IMR-90 (cell line): ENCODE measurements around the gene MCMBP.

Experiments
- BHLHE40 ChIP-seq: fragments of 150-350 bp; IDR thresholded peaks from 2 replicates; pipeline ENCODE4 v1.6.1; 2016; ENCODE audit warnings: mild to moderate bottlenecking, low read depth, low read length
- CEBPB ChIP-seq: IDR thresholded peaks from 2 replicates; pipeline ENCODE4 v1.6.1; 2012; ENCODE audit warnings: low read depth, low read length, improper control_type of control experiment
- CHD1 ChIP-seq: IDR thresholded peaks from 2 replicates; pipeline ENCODE4 v1.6.1; 2012; ENCODE audit warnings: low read depth, low read length, improper control_type of control experiment
- CTCF ChIP-seq: conservative IDR thresholded peaks from 2 replicates; pipeline ENCODE4 v1.5.1; 2012; ENCODE audit warnings: mild to moderate bottlenecking, low read depth, low read length, improper control_type of control experiment
- ELK1 ChIP-seq: fragments of 150-350 bp; IDR thresholded peaks from 2 replicates; pipeline ENCODE4 v1.6.1; 2016; ENCODE audit warnings: low read depth, mild to moderate bottlenecking, low read length, moderate library complexity, borderline replicate concordance
- FOS ChIP-seq: fragments of 150-350 bp; IDR thresholded peaks from 2 replicates; pipeline ENCODE4 v1.6.1; 2016; ENCODE audit warnings: low read depth, low read length
- MAFK ChIP-seq: IDR thresholded peaks from 2 replicates; pipeline ENCODE4 v1.6.1; 2012; ENCODE audit warnings: low read depth, low read length, improper control_type of control experiment
- MXI1 ChIP-seq: IDR thresholded peaks from 2 replicates; pipeline ENCODE4 v1.6.1; 2012; ENCODE audit warnings: low read depth, mild to moderate bottlenecking, low read length, moderate library complexity, borderline replicate concordance
- POLR2A ChIP-seq: IDR thresholded peaks from 2 replicates; pipeline ENCODE4 v1.6.1; 2012; ENCODE audit warnings: mild to moderate bottlenecking, low read depth, low read length
- RAD21 ChIP-seq: IDR thresholded peaks from 2 replicates; pipeline ENCODE4 v1.6.1; 2012; ENCODE audit warnings: low read length, improper control_type of control experiment
- RFX5 ChIP-seq: IDR thresholded peaks from 2 replicates; pipeline ENCODE4 v1.8.0; 2012; ENCODE audit warnings: low read depth, mild to moderate bottlenecking, low read length, moderate library complexity
- SMC3 ChIP-seq: fragments of 150-350 bp; IDR thresholded peaks from 2 replicates; pipeline ENCODE4 v1.6.1; 2016; ENCODE audit warnings: low read depth, mild to moderate bottlenecking, antibody characterized with exemption, low read length, moderate library complexity
- USF2 ChIP-seq: fragments of 150-350 bp; IDR thresholded peaks from 2 replicates; pipeline ENCODE4 v1.6.1; 2017; ENCODE audit warnings: mild to moderate bottlenecking, antibody characterized with exemption, low read length, low read depth

GRCh38 chr10:119919271-119919670, 46.6 kb upstream of the MCMBP start:
- TF ChIP-seq CTCF (no peak), SMC3 (no peak), POLR2A (no peak), RAD21 (no peak), MAFK (no peak), USF2 (no peak), MXI1 (no peak), FOS (no peak), BHLHE40 (no peak), RFX5 (no peak), CHD1 (no peak), ELK1 (no peak), CEBPB (no peak)
